ENCODE data around the gene EIF3I. TPM values are rescaled to one million over a fixed set of nuclear protein-coding genes. Genes with fewer than 3 reads are reported as not detected.

The EIF3I gene
- total RNA-seq: 100 to 1,000 TPM in 2 of 6 experiments, 10 to 100 TPM in 4; 67.5 to 130 (median 71.9) TPM
- long read RNA-seq, transcript EIF3I-202 (11 exons, 1,458 nt): major isoform, 30 of 35 reads
- long read RNA-seq, partial matches to known transcripts: 4 of 35 reads
- long read RNA-seq, other reads (novel, unspliced or antisense): 1 of 35 reads

DNA sequence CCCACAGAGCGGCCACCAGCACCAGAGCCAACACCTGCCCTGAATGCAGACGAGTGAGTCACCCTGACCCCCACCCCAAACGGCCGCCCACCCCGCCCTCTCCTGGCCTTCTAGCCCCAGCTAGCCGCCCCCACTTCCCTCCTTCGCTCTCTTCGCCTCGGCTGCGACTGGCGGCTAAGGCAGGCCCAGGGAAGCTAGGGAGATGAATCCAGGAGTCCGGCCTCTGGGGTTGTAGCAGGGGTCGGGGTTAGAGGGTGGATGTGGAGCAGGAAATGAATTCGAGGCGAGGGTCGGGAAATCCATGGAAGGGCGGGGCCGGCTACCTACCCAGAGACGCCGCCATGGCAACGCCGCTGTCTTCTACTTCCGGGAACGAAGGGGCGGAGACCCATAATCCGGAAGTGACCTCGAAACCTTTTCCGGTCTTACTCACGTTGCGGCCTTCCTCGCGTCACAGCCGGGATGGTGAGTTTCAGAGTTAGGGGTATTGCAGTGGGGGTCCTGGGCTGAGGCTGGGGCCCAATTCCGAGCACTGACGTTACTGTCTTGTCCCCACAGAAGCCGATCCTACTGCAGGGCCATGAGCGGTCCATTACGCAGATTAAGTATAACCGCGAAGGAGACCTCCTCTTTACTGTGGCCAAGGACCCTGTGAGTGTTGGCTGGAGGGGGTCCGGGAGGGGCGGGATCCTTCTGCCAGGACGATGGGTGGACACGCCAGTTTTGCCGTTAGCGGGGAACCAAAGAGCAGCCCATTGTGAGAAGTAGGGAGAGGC, at the start of gene EIF3I, which contains the start of gene TMEM234:
Gene EIF3I (plus strand): TSS at position 428 of the 776 bp plus-strand sequence. CDS start 35 bp downstream, at position 463.
Gene TMEM234 (minus strand): TSS at position 374 of the 776 bp plus-strand sequence. CDS start 31 bp downstream, at position 343.
- ATAC-seq: peak; percentile 92 to 97 (median 95)

DNA sequence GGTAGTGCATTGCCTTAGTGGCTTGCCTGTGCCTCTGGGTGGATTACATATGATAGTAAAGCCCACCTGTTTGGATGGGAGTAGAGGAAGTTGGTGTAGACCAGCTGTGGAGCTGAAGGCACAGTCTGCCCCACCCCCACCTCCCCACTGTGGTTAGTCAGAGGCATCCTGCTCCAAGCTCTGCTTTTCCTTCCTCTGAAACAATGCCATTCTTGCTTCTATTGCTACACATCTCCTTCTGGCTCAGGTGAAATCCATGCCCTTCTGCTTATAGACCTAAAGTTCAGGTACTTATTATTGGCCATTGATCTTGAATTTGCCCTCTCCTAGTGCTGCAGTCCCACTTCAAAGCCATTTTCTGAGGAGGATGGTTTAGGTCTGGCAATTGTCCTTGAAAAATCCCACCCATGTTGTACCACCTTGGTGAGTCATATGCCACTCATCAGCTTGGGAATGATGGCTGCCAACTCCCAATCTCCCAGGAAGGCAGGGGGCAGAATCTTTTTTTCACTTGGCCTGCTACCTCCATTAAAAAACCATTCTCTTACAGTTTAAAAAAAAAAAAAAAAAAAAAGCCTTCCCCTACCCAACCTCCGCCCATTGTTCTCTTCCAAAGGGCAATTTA, 49.5 kb upstream of the EIF3I start:
- Histone ChIP-seq H3K36me3 (peaks cover 0 to 41% (median 21%) of the 10 kb centered on the region in 4 donors), H3K4me3 (no peak overlapping the region), H3K9me3 (no peaks in the 10 kb centered on the region), H3K4me1 (peaks cover 0 to 14% (median 6%) of the 10 kb centered on the region in 4 donors), H3K27me3 (no peaks in the 10 kb centered on the region), H3K27ac (no peak overlapping the region)
- ATAC-seq: no peak
- WGBS (ENCODE audit: insufficient coverage, low coverage, low lambda C conversion rate, missing lambda C conversion rate): 93% methylated on average over 1 of the region's 1 CpG
- no peak for DNase-seq
- intact Hi-C loops (cut with DNase I): no loop called here
- TF ChIP-seq, protein P1, sequence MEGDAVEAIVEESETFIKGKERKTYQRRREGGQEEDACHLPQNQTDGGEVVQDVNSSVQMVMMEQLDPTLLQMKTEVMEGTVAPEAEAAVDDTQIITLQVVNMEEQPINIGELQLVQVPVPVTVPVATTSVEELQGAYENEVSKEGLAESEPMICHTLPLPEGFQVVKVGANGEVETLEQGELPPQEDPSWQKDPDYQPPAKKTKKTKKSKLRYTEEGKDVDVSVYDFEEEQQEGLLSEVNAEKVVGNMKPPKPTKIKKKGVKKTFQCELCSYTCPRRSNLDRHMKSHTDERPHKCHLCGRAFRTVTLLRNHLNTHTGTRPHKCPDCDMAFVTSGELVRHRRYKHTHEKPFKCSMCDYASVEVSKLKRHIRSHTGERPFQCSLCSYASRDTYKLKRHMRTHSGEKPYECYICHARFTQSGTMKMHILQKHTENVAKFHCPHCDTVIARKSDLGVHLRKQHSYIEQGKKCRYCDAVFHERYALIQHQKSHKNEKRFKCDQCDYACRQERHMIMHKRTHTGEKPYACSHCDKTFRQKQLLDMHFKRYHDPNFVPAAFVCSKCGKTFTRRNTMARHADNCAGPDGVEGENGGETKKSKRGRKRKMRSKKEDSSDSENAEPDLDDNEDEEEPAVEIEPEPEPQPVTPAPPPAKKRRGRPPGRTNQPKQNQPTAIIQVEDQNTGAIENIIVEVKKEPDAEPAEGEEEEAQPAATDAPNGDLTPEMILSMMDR (IDR thresholded peaks at IDR 0.05): no peak
- no peak for TF ChIP-seq POLR2A (IDR thresholded peaks at IDR 0.05)

More for the DNA sequence above, at the start of gene EIF3I, which contains the start of gene TMEM234:
- peaks cover 0 to 30% (median 15%) of the 10 kb centered on the region in 4 donors for H3K4me1 ChIP-seq
- intact Hi-C loops (cut with DNase I): no loop called here
- peak within 1 kb of the TSS; percentile 73 to 93 (median 91) for H3K4me3 ChIP-seq
- WGBS (ENCODE audit: insufficient coverage, low coverage, low lambda C conversion rate, missing lambda C conversion rate): 2% methylated on average over 28 of the region's 46 CpGs
- no peaks in the 10 kb centered on the region for H3K27me3 ChIP-seq
- TF ChIP-seq, protein P1 (IDR thresholded peaks at IDR 0.05): no peak
- peak; percentile 70 for TF ChIP-seq POLR2A (IDR thresholded peaks at IDR 0.05)
- no peaks in the 10 kb centered on the region for H3K9me3 ChIP-seq
- peak within 1 kb of the TSS; percentile 74 to 88 (median 81) for H3K27ac ChIP-seq
- H3K36me3 ChIP-seq: peaks cover 0 to 25% (median 13%) of the 10 kb centered on the region in 4 donors
- peak; percentile 92 to 94 (median 94) for DNase-seq

DNA sequence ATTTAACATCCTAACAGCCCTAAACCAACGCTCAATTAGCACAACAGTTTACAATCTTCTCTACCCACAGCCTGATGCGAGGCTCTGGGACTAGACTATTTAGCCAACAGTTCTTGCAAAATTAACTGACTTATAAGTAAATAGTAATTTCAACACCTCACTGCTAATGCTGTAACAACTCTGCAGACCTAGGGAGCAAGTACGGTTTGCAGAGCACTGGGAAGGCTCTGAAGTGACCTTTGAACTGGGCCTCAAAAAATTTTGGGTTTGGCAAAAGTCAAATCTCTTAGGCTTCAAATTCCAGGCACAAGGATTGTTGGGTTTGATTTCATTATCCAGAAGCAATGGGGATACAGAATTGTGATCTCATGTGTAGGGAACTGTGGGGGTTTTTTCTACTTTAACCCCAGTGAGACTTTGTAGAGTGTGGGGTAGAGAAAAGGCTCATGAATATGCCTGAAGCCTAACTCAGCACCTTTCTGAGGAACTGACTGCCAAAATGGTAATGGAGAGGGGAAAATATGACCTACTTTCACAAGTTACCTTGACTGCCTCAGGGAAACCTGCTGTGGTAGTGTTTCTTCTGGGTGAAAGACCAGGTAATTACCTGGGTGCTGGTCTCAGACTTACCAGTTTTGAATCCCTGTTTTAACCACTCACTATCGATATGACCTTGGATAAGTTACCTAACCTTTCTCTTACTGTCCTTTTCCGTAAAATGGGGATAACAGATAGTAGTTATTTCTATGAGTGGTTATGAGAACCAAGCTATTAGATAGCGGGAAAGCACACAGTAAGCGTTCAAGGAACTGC, 43.6 kb upstream of the EIF3I start:
- peaks cover 0 to 46% (median 19%) of the 10 kb centered on the region in 4 donors for H3K4me1 ChIP-seq
- no peak for TF ChIP-seq POLR2A (IDR thresholded peaks at IDR 0.05)
- TF ChIP-seq, protein P1 (IDR thresholded peaks at IDR 0.05): no peak
- intact Hi-C loops (cut with DNase I): no loop called here
- H3K4me3 ChIP-seq: peak overlapping the region in 2 of 3 donors; percentile 84 to 87
- no peaks in the 10 kb centered on the region for H3K27me3 ChIP-seq
- no peaks in the 10 kb centered on the region for H3K9me3 ChIP-seq
- ATAC-seq: peak; percentile 55 to 71 (median 58)
- 30% methylated on average over 7 of the region's 7 CpGs for WGBS (ENCODE audit: insufficient coverage, low coverage, low lambda C conversion rate, missing lambda C conversion rate)
- peak overlapping the region; percentile 80 to 95 (median 81) for H3K27ac ChIP-seq
- DNase-seq: peak in 1 of 3 donors; percentile 72
- H3K36me3 ChIP-seq: peaks cover 0 to 10% (median 3%) of the 10 kb centered on the region in 4 donors

DNA sequence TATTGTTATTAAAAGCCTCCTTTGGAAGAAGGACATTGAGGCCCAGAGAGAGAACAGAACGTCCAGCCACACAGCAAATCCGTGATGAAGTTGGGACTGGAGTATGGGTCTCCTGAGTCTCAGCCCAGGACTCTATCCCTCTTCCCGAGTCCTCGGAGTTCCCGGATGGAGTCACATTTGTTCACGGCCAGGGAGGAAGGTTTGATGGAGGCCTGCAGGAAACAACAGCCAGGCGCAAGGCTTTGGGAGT, 43.1 kb upstream of the EIF3I start:
- Histone ChIP-seq H3K36me3 (peaks cover 0 to 15% (median 6%) of the 10 kb centered on the region in 4 donors), H3K9me3 (no peaks in the 10 kb centered on the region), H3K27ac (peak overlapping the region; percentile 80 to 95 (median 81)), H3K4me1 (peaks cover 0 to 46% (median 19%) of the 10 kb centered on the region in 4 donors), H3K27me3 (no peaks in the 10 kb centered on the region), H3K4me3 (peak overlapping the region; percentile 49 to 87 (median 84))
- intact Hi-C loops (cut with DNase I): no loop called here
- no peak for TF ChIP-seq POLR2A (IDR thresholded peaks at IDR 0.05)
- TF ChIP-seq, protein P1 (IDR thresholded peaks at IDR 0.05): no peak
- no peak for ATAC-seq
- DNase-seq: no peak
- 4% methylated on average over 6 of the region's 7 CpGs for WGBS (ENCODE audit: insufficient coverage, low coverage, low lambda C conversion rate, missing lambda C conversion rate)
